ELR (cell line): ENCODE results near the gene HYAL2.
A peak's percentile ranks its signal among the peaks of the same experiment; 100 is the strongest.

Source experiments
- DNase-seq: peaks from one replicate; pipeline ENCODE4 v3.0.0-alpha.2; 2015; ENCODE audit warnings: low read depth

The HYAL2 gene

DNA sequence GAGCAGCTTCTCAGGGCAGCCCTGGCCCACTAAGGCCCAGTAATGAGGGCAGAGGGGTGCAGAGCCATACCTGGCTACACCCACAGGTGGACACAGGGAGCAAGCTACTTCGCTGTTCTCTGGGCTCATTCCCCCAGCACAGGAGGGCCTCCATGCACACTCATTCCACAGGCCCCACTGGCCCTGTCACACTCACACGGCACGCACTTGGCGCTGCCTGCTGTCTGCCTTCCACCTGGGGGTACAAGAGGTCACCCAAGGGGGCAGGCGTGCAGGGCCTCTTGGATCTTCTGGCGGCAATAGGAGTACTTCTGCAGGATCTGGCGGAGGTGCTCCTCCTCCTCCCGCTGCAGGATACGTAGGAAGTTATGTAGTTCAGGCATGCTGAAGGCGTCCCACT is 7.8 kb upstream of the HYAL2 start:
- no peak for DNase-seq

DNA sequence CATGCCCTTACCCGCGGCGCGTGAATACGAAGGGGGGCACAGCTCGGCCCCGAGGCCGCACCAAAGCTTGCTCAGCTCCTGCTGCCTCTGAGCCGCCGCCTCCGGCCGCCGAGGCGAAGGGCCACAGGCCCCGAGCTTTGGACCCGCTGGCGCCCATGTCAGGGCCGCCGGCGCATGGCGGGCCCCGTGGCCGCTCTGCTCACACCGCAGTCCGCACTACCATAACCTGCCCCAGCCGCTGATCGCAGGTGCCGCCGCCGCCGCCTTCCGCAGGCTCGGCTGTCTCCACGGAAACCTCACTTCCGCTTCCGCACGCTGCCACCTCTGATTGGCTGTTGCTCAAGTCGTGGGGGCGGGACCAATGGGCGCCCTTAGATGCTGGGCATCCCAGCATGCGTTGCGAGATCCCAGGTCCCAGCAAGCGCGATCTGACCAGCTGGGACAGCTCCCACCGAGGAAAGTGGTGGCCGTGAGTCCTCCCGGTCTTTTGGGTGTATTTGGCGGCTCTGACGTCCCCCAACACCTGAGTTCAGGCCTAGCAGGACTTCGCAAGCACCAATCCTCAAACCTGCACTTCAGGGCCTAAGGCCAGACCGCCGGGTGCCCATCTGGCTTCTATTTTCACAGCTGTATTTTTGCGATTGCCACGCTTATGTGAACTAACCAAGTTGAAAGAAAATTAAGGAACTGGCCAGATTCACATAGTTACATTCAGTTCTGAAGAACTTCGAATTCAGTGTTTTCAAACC is 5.6 kb upstream of the HYAL2 start, which contains the start of gene TUSC2:
Gene TUSC2 (minus strand): TSS at position 281 of the 749 bp plus-strand sequence. CDS start 124 bp downstream, at position 157.
- DNase-seq, result peak; percentile 98

DNA sequence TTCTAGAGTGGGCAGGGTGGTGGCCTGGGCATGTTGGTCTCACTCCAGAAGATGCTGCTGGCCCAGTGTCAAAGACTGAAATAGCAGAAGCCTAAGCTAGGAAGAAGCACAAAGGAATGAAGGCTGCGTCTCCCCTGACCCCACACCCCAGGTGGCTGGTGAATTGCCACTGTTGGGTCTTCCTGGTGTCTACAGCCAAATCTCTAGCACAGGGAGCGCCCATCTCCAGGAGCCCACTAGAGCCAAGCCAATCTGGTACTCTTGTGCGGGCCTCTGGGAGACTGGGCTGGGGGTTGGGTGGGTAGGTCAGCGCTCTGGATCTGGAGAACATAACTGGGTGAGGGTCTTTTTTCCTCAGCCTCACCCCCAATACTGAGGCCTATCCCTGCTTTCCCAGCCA is 4.6 kb upstream of the HYAL2 start:
- DNase-seq, result no peak

DNA sequence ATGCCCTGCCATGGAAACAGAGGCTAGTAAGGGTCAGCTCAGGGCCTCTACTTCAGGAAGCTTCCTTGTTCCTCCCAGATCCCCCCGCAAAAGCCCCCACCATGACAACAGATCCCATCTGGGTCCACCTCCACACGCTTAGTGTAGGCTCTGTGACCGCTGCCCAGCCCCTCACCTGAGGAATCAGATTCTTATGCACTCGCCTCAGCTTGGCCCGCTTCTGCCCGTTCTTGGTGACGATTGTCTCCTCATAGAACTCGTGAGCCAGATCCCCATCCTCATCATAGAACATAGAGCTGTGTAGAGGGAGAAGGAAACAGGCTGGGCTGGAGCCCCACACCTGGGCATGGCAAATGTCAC is 3.6 kb upstream of the HYAL2 start:
- DNase-seq, result no peak

DNA sequence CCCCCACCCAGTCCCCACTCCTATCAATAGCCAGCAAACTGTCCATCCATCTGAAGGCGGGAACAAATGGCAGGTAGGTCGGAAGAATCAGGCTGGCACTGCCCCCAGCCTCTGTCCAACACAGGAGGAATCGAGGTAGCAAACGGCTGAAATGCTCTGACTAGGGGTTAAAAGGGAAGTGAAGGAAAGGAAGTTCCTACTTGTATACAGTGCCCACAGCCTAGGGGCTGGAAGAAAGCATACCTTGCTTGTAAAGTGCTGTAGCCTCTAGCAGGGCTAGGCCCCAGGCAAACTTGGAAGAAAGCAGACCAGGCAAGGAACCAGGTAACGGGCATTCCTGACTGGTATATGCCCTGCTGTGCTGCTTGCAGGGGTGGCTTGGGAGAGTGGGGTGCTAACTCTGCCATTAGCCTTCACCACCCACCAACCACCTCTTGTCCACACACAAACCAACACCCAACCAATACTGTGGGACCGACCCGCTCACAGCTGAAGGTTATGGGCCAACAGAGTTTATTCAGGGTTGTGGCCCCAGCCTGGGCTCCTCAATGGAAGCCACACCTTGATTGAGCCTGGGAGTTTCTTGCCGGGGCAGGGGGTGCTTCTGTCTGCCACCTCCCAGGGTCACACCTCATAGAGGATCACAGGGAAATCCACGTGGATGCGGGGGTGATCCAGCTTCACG is 3.1 kb upstream of the HYAL2 start:
- no peak for DNase-seq

DNA sequence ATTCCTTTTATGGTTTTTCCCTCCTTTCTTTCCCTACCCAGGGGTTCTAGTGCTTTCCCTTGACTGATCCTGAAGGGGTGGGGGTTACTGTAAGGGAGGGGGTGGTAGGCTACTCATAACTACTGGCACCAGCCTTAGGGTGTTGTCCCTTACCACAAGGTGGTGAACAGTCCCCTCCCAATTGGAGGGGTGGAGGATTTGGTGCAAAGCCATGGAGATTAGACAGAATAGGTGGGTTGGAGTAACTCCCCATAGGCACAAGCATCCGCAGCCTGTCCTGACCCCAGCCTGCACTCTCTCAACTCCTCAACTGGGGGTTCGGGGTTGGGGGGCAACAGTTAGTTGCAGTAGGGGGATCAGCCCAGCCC is 2.6 kb upstream of the HYAL2 start:
- DNase-seq, result no peak

DNA sequence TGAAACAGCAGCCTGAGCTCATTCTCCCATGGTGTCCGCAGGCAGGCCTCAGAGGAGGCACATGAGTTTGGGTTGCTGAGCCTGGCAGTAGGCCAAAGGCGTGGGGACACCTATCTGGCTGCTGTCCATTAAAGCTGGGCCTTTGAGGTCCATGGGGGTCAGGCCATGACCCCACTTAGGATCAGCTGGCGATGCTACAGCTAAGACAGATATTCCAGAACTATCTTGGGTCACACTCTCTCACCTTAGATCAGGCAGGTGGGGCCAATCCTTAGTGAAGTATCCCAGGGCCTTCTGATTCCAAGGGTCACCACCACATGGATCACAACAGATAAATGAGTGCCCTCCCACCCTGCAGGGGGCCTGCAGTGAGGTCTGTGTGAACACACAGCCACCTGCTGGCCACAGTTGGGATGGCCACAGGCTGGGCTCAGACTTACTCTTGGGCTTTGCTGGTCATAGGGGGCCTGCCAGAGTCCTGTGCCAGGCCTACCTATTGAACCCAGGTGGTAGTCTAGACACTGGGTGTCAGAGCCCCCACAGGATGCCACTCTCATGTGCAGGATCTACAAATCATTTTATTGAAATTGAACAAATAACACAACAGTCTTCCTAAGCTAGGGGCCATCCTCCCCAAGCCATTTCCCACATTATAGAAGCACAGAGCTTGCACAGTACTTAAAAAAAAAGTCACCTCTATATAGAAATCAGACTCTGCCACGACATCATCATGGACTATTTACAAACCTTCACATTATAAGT is 2.0 kb upstream of the HYAL2 start:
- DNase-seq, result peak; percentile 76

DNA sequence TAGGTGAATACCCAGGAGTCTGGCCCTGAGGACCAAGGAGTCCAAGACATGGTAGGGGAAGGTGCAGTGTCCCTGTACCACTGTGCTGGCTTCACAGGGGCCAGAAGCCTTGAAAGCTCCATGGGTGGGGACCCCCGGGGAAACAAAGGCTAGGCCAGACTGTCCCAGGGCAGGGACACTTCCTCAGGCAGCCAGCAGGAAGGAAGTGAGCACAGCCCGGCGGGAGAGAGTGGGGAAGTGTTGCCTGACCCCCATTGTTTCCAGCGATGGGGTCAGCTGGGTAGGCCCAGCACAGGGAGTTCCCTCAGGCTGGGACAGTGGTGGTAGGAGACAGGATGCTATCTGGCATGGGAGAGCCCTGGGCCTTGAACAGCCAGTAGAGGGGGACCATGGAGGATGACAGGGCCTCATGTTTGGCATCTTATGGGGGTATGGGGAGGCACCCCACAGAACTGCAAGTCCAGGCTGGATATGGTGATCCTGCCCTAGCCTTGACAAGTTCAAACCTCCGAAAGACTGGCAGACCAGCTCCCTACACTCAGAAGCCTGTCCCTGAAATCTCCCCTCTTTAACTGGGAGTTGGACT is 1.2 kb upstream of the HYAL2 start:
- DNase-seq, result no peak

DNA sequence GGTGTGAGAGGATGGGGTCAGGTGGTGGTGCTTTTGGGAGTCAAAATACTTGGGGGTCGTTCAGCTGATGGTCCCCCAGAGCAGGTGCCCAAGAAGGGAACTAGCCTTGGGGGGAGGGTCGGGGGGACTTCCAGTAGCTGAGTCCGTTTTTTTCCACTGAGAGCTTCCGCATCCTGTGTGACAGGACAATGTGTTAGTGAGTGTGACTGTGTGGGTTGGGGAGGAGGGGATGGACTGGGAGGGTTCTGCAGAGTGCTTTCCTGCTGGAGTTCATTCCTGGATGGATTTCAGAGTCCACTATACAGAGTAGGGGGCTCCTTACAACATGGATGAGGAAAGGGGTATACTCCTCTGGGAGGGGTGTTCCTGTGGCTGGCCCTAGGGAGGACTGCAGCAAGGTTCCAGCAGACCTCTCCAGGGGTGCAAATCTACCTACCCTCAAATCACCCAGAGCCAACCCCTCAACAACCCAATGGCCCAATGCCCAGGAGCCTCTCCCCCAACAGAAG is 601 bp upstream of the HYAL2 start:
- DNase-seq, result no peak

DNA sequence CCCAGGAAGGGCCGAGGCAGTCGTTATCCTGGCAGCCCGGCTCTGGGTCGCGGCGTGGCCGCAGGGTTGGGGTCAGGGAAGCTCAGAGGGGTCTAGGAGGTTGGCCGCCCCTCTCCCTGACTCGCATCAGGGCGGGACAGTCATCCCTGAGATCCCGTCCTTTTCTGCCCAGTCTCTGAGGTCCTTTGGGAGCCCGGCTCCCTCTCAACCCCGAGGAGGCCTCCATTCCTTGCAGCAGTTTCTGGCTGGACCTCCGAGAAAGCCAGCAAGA is 495 bp downstream of the HYAL2 start:
- DNase-seq, result no peak

DNA sequence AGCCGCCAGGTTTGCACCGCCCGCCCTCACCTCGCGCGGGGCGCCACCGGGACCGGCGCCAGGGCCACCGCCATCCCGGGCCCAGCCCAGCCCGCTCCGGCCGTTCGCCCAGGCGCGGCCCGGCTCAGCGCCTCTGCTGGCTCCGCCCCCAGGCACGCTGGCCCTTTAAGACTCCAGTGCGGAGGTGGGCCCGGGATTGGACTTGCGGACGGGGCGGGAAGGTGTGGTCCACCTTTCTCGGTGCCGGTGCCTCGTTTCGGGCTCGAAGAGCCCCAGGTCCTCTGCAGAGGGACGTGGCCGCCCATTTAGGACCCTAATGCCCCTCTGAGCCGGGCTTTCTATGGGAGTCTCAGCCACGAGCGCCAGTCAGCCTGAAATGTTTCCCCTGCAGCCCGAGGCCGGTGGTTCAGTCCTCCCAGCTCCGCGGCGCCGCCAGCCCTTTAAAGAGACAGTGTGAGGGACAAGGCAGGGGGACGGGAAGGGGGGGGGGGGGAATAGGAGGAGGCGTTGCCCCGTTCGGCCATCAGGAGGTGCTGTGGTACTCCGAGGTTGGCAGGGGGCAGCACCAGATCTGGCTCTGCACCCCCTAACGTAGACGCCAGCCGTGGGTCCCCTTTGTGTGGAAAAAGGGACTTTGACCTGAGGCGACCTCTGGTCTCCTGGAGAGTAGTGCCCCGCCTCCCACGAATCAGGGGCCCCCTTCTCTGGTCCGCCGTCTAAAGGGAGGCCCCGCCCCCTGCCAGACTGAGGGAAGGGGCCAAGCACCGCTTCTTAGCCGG is 1.0 kb downstream of the HYAL2 start:
- DNase-seq, result peak; percentile 90

DNA sequence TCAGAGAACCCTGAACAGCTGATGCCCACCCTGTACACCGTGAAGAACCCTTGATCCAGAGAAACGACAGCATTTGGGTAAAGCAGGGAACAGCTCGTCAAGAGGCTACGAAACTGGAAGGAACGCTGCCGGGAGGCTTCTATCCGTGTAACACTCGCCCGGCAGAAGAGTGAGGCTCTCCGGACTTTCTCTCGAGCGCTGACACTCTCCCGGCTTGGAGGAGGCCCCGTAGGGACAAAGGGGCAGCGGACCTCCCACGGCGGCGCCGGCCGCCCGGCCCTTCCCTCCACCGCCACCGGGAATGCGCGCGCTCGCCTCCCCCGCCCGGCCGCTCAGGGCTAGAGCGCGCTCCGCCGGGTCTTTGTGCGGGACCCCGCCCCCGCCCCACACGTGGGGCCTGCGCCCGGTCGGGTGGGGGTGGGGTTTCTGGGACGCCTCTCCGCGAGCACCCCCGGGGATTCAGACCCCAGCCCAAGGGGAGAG is 1.7 kb downstream of the HYAL2 start:
- peak; percentile 70 for DNase-seq

DNA sequence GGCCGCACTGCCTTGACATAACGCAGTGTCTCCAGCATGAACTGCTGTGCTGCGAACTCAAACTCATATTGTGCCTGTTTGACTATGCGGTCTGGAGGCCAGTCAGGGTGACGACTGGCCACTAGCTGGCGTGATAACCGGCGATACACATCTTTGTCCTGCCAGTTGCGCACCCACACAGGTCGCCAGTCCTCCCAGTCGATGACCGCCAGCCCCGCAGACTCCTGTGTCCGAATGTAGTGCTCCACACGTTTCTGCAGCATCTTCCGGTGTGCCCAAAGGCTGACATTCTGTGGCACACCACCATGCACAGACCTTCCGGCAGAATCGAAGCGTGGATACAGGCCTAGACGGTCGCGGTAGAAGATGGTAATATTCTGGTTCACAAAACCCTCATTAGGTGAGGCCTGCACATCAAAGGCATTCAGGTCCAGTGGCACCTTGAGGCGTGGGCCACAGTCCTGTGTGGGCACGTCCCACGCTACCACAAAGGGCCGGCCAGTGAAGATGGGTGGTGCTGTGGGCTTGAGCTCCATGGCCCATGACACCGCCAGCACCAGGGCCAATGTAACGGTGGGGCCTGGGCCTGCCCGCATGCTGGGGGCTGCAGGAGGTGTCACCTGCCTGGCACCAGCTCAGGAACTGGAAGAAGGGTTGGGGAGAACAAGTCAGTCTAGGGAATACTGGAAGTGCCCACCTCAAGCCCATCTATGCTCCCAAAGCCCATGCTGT is 2.5 kb downstream of the HYAL2 start:
- no peak for DNase-seq

DNA sequence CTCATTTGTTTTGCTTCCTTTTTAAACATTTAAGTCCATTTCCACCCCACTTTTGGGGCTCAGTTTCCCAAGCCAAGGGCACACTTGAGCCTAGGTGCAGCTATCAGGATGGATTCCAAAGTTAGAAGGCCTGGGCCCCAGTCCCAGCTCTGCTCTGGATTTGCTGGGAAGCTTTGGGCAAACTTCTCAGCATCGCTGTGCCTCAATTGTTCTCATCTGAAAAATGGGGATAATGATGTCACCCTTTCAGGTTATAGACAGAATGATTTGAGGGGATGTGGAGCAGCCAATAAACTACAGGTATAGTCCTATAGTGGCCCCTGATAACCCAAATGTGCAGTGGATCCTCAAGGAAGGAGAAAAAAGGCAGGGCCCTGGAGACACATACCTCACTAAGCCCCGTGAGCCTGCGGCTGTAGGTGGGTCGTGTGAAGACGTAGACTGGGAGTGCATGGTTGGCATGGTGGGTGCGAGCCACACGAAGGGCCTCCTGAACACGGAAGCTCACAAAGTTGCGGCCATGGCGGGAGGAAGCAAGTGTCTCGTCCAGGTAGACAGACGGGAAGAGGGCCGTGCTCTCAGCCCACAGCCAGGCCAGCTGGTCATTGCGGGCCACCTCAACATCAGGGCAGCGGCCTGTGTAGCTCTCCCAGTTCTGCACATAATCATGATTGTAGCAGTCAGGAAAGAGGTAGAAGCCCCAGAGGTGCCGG is 3.2 kb downstream of the HYAL2 start:
- no peak for DNase-seq

DNA sequence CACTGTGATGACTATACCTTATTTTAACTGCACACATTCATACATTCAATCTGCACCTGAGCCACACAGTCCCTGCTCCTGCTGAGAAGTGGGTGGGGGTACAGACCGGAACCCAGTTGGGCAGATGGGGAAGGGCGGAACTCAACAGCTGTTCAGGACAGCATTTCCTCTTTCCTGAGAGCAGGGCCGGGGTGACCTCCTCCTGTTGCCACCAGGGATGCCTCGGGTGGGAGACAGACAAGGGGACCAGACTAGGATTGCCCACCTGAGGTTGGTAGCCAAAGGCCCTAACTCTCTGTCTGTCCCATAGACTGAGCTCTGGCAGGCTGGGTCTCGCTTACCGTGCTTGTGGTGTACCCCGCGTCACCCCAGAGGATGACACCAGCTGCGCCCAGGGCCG is 3.9 kb downstream of the HYAL2 start:
- no peak for DNase-seq

DNA sequence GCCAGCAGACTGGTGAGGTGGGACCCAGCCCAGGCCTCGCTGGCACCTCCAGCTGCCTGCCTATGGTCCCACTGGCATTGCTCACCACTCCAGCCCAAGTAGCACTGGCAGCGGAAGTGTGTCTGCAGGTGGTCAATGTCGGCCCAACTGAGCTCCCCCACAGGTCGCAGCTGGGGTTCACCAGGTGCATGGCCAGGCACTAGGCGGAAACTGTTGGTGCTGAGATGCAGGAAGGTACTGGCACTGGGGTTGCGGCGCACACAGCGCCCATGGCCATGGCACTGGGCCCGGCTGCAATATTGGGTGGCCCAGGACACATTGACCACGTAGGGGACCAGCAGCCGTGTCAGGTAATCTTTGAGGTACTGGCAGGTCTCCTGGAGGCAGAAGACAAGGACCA is 4.4 kb downstream of the HYAL2 start:
- no peak for DNase-seq

DNA sequence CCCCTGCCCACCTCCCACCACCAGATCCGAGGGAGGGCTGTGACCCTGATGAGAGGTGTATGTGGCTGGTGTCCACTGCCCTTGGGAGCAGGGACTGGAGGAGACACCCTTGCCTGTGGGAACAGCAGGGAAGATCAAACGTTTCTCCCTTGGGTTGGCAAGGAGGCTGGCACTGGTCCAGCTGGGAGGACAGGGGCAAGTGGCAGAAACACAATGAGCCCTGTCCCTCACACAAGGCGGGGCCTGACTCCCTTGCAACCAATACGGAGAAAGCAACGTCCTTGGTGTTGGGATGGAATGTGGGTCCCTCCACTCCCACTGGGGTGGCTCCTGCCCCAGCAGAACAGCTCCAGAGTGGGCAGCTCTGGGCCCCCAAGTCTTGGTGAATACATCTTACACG is 5.2 kb downstream of the HYAL2 start:
- DNase-seq, result no peak

DNA sequence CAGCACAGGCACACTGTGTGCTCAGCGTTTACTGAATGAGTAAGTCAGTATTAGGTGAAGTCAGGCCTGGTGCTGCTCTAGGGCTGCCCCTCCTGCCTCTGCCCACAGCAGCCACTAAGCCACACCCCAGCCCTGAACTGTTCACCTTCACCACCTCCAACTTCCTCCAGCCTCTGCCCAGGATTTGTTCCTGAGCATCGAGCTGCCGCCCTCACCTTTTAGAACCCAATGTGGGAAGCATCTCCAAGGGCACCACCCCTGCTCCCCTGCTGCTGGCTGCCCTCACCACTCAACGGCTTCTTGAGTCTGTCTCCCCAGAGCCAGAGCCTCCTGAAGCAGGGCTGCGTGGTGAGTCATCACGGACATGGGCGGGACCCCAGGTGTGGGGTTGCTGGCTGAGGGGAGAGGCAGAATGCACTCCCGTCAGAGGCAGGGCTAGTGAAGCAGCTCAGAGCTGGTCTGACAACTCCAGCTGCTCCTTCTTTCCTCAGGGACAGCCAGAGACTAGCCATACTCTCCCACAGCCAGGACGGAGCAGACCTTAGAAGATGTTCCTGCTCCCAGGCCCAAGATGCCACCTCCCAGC is 5.8 kb downstream of the HYAL2 start:
- peak; percentile 60 for DNase-seq

DNA sequence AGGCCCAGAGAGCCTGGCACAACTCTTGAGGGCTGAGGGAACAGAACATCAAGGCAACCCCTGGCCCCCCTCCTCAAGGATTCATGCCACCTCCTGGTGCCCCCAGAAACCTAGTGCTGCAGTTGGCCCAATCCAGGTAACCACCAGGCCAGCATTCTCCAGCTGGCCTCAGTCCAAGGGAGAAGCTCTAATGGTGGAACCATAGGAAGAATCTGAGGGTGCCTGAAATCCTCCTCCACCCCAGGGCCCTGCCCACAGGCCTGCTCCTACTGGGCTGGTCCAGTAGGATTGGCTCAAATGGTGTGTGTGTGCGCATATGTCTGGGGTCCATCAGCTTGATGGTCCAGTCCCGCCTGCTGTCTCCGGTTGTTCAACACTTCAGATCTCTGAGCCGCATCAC is 7.7 kb downstream of the HYAL2 start:
- no peak for DNase-seq

DNA sequence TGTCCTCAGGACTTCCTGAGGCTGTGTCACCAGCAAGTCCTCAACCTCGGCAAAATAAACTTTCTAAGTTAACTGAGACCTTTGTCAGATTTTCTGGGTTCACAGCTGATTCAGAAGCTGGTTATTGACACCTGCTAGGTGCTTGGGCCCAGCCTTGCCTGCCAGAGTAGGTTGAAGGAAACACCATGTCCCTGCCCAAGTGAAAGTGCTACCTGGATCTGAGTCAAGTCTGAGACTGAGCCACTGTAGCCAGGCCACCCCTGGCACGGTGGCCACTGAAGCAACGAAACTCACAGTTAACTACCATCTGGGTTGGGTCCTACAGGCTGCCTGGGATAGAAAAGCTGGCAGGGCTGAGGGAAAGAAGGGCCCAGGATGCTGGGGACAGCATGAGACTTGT is 8.2 kb downstream of the HYAL2 start:
- no peak for DNase-seq
